Measurements from ENCODE around the gene DIP2C. TPM values are rescaled to one million over a fixed set of nuclear protein-coding genes. Genes with fewer than 3 reads are reported as not detected.

DIP2C gene
- total RNA-seq, 1 donor from 2014 or later, result 10.1 TPM

DNA sequence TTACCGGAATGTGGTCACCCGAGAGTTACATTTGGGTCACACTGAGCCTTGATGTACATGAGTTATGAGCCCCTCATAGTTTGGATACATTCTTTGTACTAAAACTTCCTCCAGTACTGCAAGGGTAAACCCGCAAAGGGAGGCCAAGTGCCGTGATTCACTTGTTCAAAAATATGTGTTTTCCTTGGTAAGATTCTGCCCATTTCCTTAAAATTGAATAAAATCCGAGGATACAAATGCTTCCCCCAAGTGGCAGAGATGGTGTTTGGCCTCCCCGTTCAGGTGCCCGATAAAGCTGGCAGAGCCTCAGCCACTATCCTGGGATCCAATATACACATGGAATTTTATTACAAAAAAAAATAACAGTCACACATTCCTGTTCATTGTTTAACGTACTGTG, 268.3 kb downstream of the DIP2C start:
- no peak overlapping the region for H3K9ac ChIP-seq
- Mint-ChIP-seq H3K4me3 (no peak overlapping the region), H3K27me3 (ENCODE audit: insufficient read depth, low read depth) (no peaks in the 10 kb centered on the region), H3K27ac (no peak overlapping the region), H3K4me1 (no peaks in the 10 kb centered on the region), H3K36me3 (peaks cover 32% of the 10 kb centered on the region), H3K9me3 (no peaks in the 10 kb centered on the region)
- H3K4me2 ChIP-seq, result no peak overlapping the region
- peaks cover 3% of the 10 kb centered on the region for H4K20me1 ChIP-seq (ENCODE audit: low read depth)
- no peaks in the 10 kb centered on the region for H3K79me2 ChIP-seq (ENCODE audit: low read depth)
- H3K36me3 ChIP-seq, result no peaks in the 10 kb centered on the region
- peaks cover 9% of the 10 kb centered on the region for H3K4me1 ChIP-seq
- H3K4me3 ChIP-seq, result no peak overlapping the region
- H3K27ac ChIP-seq, result no peak overlapping the region
- peaks cover 6% of the 10 kb centered on the region for H3F3A ChIP-seq (ENCODE audit: low read depth)
- H3K27me3 ChIP-seq, result no peaks in the 10 kb centered on the region
- no peaks in the 10 kb centered on the region for H3K9me3 ChIP-seq (ENCODE audit: low read depth)
- DNase-seq (ENCODE audit: low spot score), result no peak
- TF ChIP-seq EZH2 (IDR thresholded peaks at IDR 0.05), result no peak
- TF ChIP-seq, protein P1, sequence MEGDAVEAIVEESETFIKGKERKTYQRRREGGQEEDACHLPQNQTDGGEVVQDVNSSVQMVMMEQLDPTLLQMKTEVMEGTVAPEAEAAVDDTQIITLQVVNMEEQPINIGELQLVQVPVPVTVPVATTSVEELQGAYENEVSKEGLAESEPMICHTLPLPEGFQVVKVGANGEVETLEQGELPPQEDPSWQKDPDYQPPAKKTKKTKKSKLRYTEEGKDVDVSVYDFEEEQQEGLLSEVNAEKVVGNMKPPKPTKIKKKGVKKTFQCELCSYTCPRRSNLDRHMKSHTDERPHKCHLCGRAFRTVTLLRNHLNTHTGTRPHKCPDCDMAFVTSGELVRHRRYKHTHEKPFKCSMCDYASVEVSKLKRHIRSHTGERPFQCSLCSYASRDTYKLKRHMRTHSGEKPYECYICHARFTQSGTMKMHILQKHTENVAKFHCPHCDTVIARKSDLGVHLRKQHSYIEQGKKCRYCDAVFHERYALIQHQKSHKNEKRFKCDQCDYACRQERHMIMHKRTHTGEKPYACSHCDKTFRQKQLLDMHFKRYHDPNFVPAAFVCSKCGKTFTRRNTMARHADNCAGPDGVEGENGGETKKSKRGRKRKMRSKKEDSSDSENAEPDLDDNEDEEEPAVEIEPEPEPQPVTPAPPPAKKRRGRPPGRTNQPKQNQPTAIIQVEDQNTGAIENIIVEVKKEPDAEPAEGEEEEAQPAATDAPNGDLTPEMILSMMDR (IDR thresholded peaks at IDR 0.05), result no peak
- TF ChIP-seq EZH2phosphoT487 (IDR thresholded peaks at IDR 0.05), result no peak
- H2AFZ ChIP-seq (replicated peaks), result no peak overlapping the region

DNA sequence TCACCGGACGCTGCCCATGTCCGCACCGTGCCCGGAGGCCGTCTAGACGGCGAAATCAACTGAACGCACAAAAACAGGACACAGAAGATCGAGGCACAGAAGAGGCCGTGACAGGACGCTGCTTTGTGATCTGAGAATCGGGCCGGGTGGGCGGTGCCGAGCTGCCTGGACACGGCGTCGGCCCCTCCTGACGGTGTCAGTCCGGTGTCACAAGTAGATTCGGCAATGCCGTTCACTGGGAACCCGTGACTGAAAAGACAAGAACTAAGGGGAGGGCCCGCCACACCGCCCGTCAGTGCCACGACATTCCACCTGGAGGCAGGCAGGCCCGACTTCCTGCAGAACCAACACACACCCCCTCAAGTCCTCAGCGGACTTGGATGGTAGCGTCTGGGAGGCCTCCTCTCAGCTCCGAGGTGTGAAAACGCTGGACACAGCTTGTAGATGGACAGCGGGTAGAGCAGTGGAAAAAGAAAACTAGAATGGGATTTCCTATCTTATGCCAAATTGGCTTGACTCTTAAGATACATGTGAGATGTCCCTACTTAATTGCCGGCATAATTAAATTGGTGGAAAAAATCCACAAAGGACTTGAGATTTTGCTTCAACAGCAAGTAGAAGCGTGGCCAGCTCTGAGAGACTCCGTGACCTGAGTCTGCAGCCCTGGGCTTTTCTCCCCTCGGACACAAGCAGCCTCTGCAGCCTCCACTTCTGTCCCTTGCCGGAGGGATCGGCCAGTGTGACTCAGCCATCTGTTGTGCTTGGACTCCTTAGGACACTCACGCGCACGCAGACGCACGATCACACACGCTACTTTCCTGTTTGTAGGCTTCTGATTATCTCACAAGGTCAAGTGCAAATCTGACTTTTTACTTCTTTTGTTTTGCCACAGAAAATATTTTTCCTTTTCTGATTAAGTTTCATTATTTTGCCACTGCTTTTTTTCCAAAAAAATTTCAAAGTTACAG, 269.0 kb downstream of the DIP2C start:
- peaks cover 7% of the 10 kb centered on the region for H4K20me1 ChIP-seq (ENCODE audit: low read depth)
- no peak overlapping the region for H3K4me3 ChIP-seq
- no peak overlapping the region for H3K27ac ChIP-seq
- Mint-ChIP-seq H3K27ac (no peak overlapping the region), H3K9me3 (no peaks in the 10 kb centered on the region), H3K36me3 (peaks cover 32% of the 10 kb centered on the region), H3K27me3 (ENCODE audit: insufficient read depth, low read depth) (no peaks in the 10 kb centered on the region), H3K4me3 (no peak overlapping the region), H3K4me1 (no peaks in the 10 kb centered on the region)
- TF ChIP-seq EZH2phosphoT487 (IDR thresholded peaks at IDR 0.05), result no peak
- TF ChIP-seq, protein P1 (IDR thresholded peaks at IDR 0.05), result no peak
- TF ChIP-seq EZH2 (IDR thresholded peaks at IDR 0.05), result no peak
- peaks cover 9% of the 10 kb centered on the region for H3K4me1 ChIP-seq
- H3K79me2 ChIP-seq (ENCODE audit: low read depth), result no peaks in the 10 kb centered on the region
- no peaks in the 10 kb centered on the region for H3K9me3 ChIP-seq (ENCODE audit: low read depth)
- DNase-seq (ENCODE audit: low spot score), result no peak
- no peak overlapping the region for H3K9ac ChIP-seq
- H3K36me3 ChIP-seq, result no peaks in the 10 kb centered on the region
- no peak overlapping the region for H2AFZ ChIP-seq (replicated peaks)
- H3K27me3 ChIP-seq, result no peaks in the 10 kb centered on the region
- no peak overlapping the region for H3K4me2 ChIP-seq
- H3F3A ChIP-seq (ENCODE audit: low read depth), result peaks cover 3% of the 10 kb centered on the region

DNA sequence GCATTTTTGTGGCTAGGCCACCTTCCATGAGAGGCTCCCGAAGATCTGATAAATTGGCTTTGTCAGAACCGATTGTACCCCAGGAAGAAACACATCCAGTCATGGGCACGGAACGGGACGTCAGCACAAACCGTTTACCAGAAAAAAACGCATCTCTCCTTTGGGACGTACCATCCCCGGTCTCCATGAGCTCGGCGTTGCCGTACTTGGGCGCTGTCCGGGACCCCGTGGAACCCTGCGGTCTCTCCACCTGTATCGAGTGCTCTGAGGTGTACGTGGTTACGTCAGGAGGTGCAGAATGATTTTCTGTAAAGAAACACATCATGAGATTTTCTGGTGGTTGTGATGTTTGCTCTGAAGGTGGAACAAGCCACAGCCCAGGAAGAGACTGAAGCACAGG, 270.6 kb downstream of the DIP2C start:
- Mint-ChIP-seq H3K9me3 (no peaks in the 10 kb centered on the region), H3K4me3 (no peak overlapping the region), H3K4me1 (no peaks in the 10 kb centered on the region), H3K27ac (no peak overlapping the region), H3K36me3 (peaks cover 30% of the 10 kb centered on the region), H3K27me3 (ENCODE audit: insufficient read depth, low read depth) (no peaks in the 10 kb centered on the region)
- no peak overlapping the region for H3K4me2 ChIP-seq
- no peak overlapping the region for H3K9ac ChIP-seq
- DNase-seq (ENCODE audit: low spot score), result no peak
- H3K4me3 ChIP-seq, result no peak overlapping the region
- H3K36me3 ChIP-seq, result no peaks in the 10 kb centered on the region
- no peak overlapping the region for H2AFZ ChIP-seq (replicated peaks)
- no peaks in the 10 kb centered on the region for H3K9me3 ChIP-seq (ENCODE audit: low read depth)
- no peaks in the 10 kb centered on the region for H3F3A ChIP-seq (ENCODE audit: low read depth)
- no peak overlapping the region for H3K27ac ChIP-seq
- H3K27me3 ChIP-seq, result no peaks in the 10 kb centered on the region
- H4K20me1 ChIP-seq (ENCODE audit: low read depth), result peaks cover 7% of the 10 kb centered on the region
- H3K4me1 ChIP-seq, result peaks cover 9% of the 10 kb centered on the region
- no peaks in the 10 kb centered on the region for H3K79me2 ChIP-seq (ENCODE audit: low read depth)
- TF ChIP-seq, protein P1 (IDR thresholded peaks at IDR 0.05), result no peak
- TF ChIP-seq EZH2 (IDR thresholded peaks at IDR 0.05), result no peak
- TF ChIP-seq EZH2phosphoT487 (IDR thresholded peaks at IDR 0.05), result no peak

All from neural progenitor cell (in vitro differentiated cells).